Heart left ventricle (tissue), 16 donors: ENCODE measurements around the gene ATXN1. TPM values are rescaled to one million over a fixed set of nuclear protein-coding genes. Genes with fewer than 3 reads are reported as not detected.

Source experiments
- ATAC-seq, 4 donors: fragments of 200-7000 bp; cut with Tn5 transposase; one replicate each; pipeline ENCODE4 v1.9.1; 2020 to 2022; ENCODE audit warnings: moderate library complexity in 4 of 4, mild to moderate bottlenecking in 3 of 4, moderate number of reproducible peaks in 1 of 4
- DNase-seq, 5 donors: peaks; one replicate each; pipeline ENCODE4 v3.0.0-alpha.2; 2020
- H3K27ac ChIP-seq, 12 donors: fragments of 200-600 bp; sonication (generic) in 4 of 12; one replicate each; pipeline versions ENCODE4 v1.5.0 to v1.8.0; 2016 to 2022; ENCODE audit warnings: mild to moderate bottlenecking in 2 of 12
- H3K27me3 ChIP-seq, 9 donors: fragments of 200-600 bp; sonication (generic) in 2 of 9; one replicate each; pipeline versions ENCODE4 v1.5.1 to v1.8.0; 2016 to 2022; ENCODE audit warnings: mild to moderate bottlenecking in 3 of 9
- H3K36me3 ChIP-seq, 9 donors: fragments of 200-600 bp; sonication (generic) in 2 of 9; one replicate each; pipeline versions ENCODE4 v1.5.0 to v1.8.0; 2018 to 2022; ENCODE audit warnings: mild to moderate bottlenecking in 2 of 9
- H3K4me1 ChIP-seq, 12 donors: fragments of 200-600 bp; sonication (generic) in 4 of 12; one replicate each; pipeline versions ENCODE4 v1.5.0 to v1.8.0; 2016 to 2022; ENCODE audit warnings: mild to moderate bottlenecking in 3 of 12
- H3K4me3 ChIP-seq, 12 donors: fragments of 200-600 bp; sonication (generic) in 4 of 12; one replicate each; pipeline versions ENCODE4 v1.5.0 to v1.8.0; 2017 to 2022; ENCODE audit warnings: mild to moderate bottlenecking in 9 of 12, moderate library complexity in 4 of 12
- H3K9me3 ChIP-seq, 12 donors: fragments of 200-600 bp; sonication (generic) in 4 of 12; one replicate each; pipeline versions ENCODE4 v1.5.0 to v1.8.0; 2016 to 2022; ENCODE audit warnings: mild to moderate bottlenecking in 1 of 12
- CTCF ChIP-seq, 12 donors: fragments of 200-600 bp; sonication (generic) in 4 of 12; IDR thresholded peaks; one replicate each; pipeline versions ENCODE4 v1.5.0 to v1.8.0; 2018 to 2022; ENCODE audit warnings: antibody characterized with exemption in 12 of 12, mild to moderate bottlenecking in 5 of 12
- POLR2A ChIP-seq, 2 donors: fragments of 450-650 bp; IDR thresholded peaks; one replicate each; pipeline ENCODE4 v1.6.1; 2017; ENCODE audit warnings: antibody characterized with exemption in 2 of 2, mild to moderate bottlenecking in 2 of 2, moderate library complexity in 2 of 2
- WGBS, 4 donors: extraction: QIAGEN DNeasy Blood & Tissue Kit in 2 of 4; methylation state at CpG; one replicate each; pipeline versions ENCODE4 v1.1.5 to v1.1.7; 2013 to 2018; 5-methylcytosine and 5-hydroxymethylcytosine counted together
- intact Hi-C, 10 donors: fragments of 100-400 bp; cut with DNase I; formaldehyde crosslinking; loops; one replicate each; pipeline versions ENCODE4 v1.11.1 to v1.14.2; 2022
- polyA plus RNA-seq, 2 donors: library from polyadenylated mRNA; stranded (reverse); fragments of 200-250 nt; gene quantifications; one replicate each; pipeline ENCODE4 v1.2.3, GENCODE V29; 2013
- total RNA-seq, 9 donors: library from RNA; depleted of rRNA in 2 of 9; stranded (reverse); fragments of >200 nt in 2 of 9; fragmentation: NEBNext Ultra II Directional in 3 of 9; extraction: Animal tissue kit (Norgen Biotek cat#: 25700) in 3 of 9; gene quantifications; one replicate each; pipeline versions ENCODE4 v1.1.0 to v1.2.4, GENCODE V29; 2016 to 2023
- donor health status: ischemic (EF 13 %, LVEDD 7.1; RV severe dilation, severe dysfunction).
- donor health status: healthy with polysubstance abuse.
- donor health status: DM: no; HTN: yes; CAD: no.
- donor health status: DM: no; HTN: no; CAD: no.
- donor health status: ischemic (EF 25% LVEDD 6.9; RV normal size, moderate dysfunction).
- donor health status: ischemic (EF 25% LVEDD 5.7; RV mildly dilated, moderate dysfunction).
- donor health status: healthy.
- donor health status: DM: yes; HTN: yes; CAD: no.
- donor health status: ischemic (EF 35%, LVEDD 5.7; RV mildly dilated, moderate dysfunction).
- donor health status: nonischemic (EF 11% LVEDD 7.7; RV severe dilation, severe dysfunction).
- donor health status: DM: yes; HTN: yes; CAD: no.
- donor health status: PGD.
- donor health status: ischemic (EF 29% LVEDD 5.4; RV normal size, mild dysfunction).
- donor health status: nonischemic (EF 23%, LVEDD 6.1; RV moderate dilation, normal function).

The ATXN1 gene
- total and polyA plus RNA-seq, 11 donors = 8.7 to 51.8 (median 36.0) TPM

GRCh38 chr6:16295471-16295870, 465.8 kb downstream of the ATXN1 start:
- DNase-seq (no peak), ATAC-seq (no peak)
- no peaks in the 10 kb centered on the region for H3K27me3 ChIP-seq
- WGBS, 4 donors = 84 to 88% (median 87%) methylated on average over 5 of the region's 5 CpGs
- no peaks in the 10 kb centered on the region for H3K9me3 ChIP-seq
- peaks cover 0 to 62% (median 32%) of the 10 kb centered on the region in 9 donors for H3K36me3 ChIP-seq
- H3K4me3 ChIP-seq = no peak overlapping the region
- no peak for TF ChIP-seq POLR2A (IDR thresholded peaks at IDR 0.05)
- TF ChIP-seq CTCF (IDR thresholded peaks at IDR 0.05) = no peak
- no peak overlapping the region for H3K27ac ChIP-seq
- no peaks in the 10 kb centered on the region for H3K4me1 ChIP-seq
- intact Hi-C loops = no loop called here

- 79 to 85% (median 81%) methylated on average over 15 of the region's 15 CpGs for WGBS, 4 donors
- no peaks in the 10 kb centered on the region for H3K9me3 ChIP-seq
- peaks cover 0 to 65% (median 32%) of the 10 kb centered on the region in 9 donors for H3K36me3 ChIP-seq
- H3K4me1 ChIP-seq = no peaks in the 10 kb centered on the region
- ATAC-seq (no peak), DNase-seq (no peak)
- no peaks in the 10 kb centered on the region for H3K27me3 ChIP-seq
- no peak overlapping the region for H3K4me3 ChIP-seq
- TF ChIP-seq CTCF (IDR thresholded peaks at IDR 0.05) = no peak
- no peak for TF ChIP-seq POLR2A (IDR thresholded peaks at IDR 0.05)
- intact Hi-C loops = no loop called here
- no peak overlapping the region for H3K27ac ChIP-seq
Measured at GRCh38 chr6:16295060-16295459, 466.2 kb downstream of the ATXN1 start.

- WGBS, 4 donors = 86 to 93% (median 91%) methylated on average over 10 of the region's 10 CpGs
- no peaks in the 10 kb centered on the region for H3K9me3 ChIP-seq
- H3K36me3 ChIP-seq = peaks cover 0 to 65% (median 32%) of the 10 kb centered on the region in 9 donors
- H3K4me1 ChIP-seq = no peaks in the 10 kb centered on the region
- no peak overlapping the region for H3K27ac ChIP-seq
- no peak for TF ChIP-seq POLR2A (IDR thresholded peaks at IDR 0.05)
- TF ChIP-seq CTCF (IDR thresholded peaks at IDR 0.05) = no peak
- intact Hi-C loops = no loop called here
- H3K4me3 ChIP-seq = no peak overlapping the region
- DNase-seq = no peak
- ATAC-seq = no peak
- H3K27me3 ChIP-seq = no peaks in the 10 kb centered on the region
Measured at GRCh38 chr6:16294371-16294770, 466.9 kb downstream of the ATXN1 start.

- Histone ChIP-seq H3K4me1 (no peaks in the 10 kb centered on the region), H3K36me3 (peaks cover 0 to 54% (median 28%) of the 10 kb centered on the region in 9 donors), H3K4me3 (no peak overlapping the region), H3K9me3 (no peaks in the 10 kb centered on the region), H3K27ac (no peak overlapping the region), H3K27me3 (no peaks in the 10 kb centered on the region)
- DNase-seq (no peak), ATAC-seq (no peak)
- 88 to 91% (median 90%) methylated on average over 8 of the region's 8 CpGs for WGBS, 4 donors
- intact Hi-C loops = no loop called here
- no peak for TF ChIP-seq CTCF (IDR thresholded peaks at IDR 0.05)
- no peak for TF ChIP-seq POLR2A (IDR thresholded peaks at IDR 0.05)
Measured at GRCh38 chr6:16292942-16293341, 468.3 kb downstream of the ATXN1 start.
